Measurements from ENCODE around the gene PRPSAP2.

GRCh38 chr17:18858567-18859245 lies 775 bp downstream of the PRPSAP2 start:
- TF ChIP-seq CTCF (IDR thresholded peaks at IDR 0.05; ENCODE audit: insufficient read depth, low read depth, low read length) (no peak), EZH2 (IDR thresholded peaks at IDR 0.05; ENCODE audit: insufficient read depth, low read length) (no peak)
